ENCODE data around the gene ERF. TPM values are rescaled to one million over a fixed set of nuclear protein-coding genes. Genes with fewer than 3 reads are reported as not detected.

ERF gene
- total and polyA plus RNA-seq, 4 donors = 19.7 to 99.5 (median 59.5) TPM

- Histone ChIP-seq H3K9me3 (ENCODE audit: control insufficient read depth, low read length) (no peaks in the 10 kb centered on the region), H3K4me3 (ENCODE audit: low read length in 2 of 2) (no peak overlapping the region), H3K27ac (ENCODE audit: low read depth in 1 of 2, low read length in 2 of 2) (no peak overlapping the region), H3K27me3 (ENCODE audit: control insufficient read depth in 1 of 2, insufficient read depth in 2 of 2, low read length in 1 of 2) (no peaks in the 10 kb centered on the region), H3K4me1 (ENCODE audit: control insufficient read depth in 1 of 2, insufficient read depth in 2 of 2, low read length in 2 of 2) (peaks cover 0 to 1% of the 10 kb centered on the region in 2 donors), H3K36me3 (ENCODE audit: control insufficient read depth in 1 of 2, insufficient read depth in 2 of 2, low read length in 1 of 2) (peaks cover 0 to 7% of the 10 kb centered on the region in 2 donors)
- ATAC-seq (ENCODE audit: low FRiP score) = no peak
- peak; percentile 47 to 68 for DNase-seq
- intact Hi-C loops (cut with DNase I) = no loop called here
- 91% methylated on average over 43 of the region's 43 CpGs for WGBS, 2 donors
Observed at GRCh38 chr19:42273407-42274064, 18.6 kb upstream of the ERF start.

GRCh38 chr19:42272989-42273406 lies 18.1 kb upstream of the ERF start:
- Histone ChIP-seq H3K4me1 (ENCODE audit: control insufficient read depth in 1 of 2, insufficient read depth in 2 of 2, low read length in 2 of 2) (peaks cover 0 to 1% of the 10 kb centered on the region in 2 donors), H3K36me3 (ENCODE audit: control insufficient read depth in 1 of 2, insufficient read depth in 2 of 2, low read length in 1 of 2) (peaks cover 0 to 7% of the 10 kb centered on the region in 2 donors), H3K4me3 (ENCODE audit: low read length in 2 of 2) (no peak overlapping the region), H3K27me3 (ENCODE audit: control insufficient read depth in 1 of 2, insufficient read depth in 2 of 2, low read length in 1 of 2) (no peaks in the 10 kb centered on the region), H3K27ac (ENCODE audit: low read depth in 1 of 2, low read length in 2 of 2) (no peak overlapping the region), H3K9me3 (ENCODE audit: control insufficient read depth, low read length) (no peaks in the 10 kb centered on the region)
- intact Hi-C loops (cut with DNase I) = no loop called here
- no peak for ATAC-seq (ENCODE audit: low FRiP score)
- no peak for DNase-seq
- 91 to 92% methylated on average over 23 of the region's 23 CpGs for WGBS, 2 donors

DNA sequence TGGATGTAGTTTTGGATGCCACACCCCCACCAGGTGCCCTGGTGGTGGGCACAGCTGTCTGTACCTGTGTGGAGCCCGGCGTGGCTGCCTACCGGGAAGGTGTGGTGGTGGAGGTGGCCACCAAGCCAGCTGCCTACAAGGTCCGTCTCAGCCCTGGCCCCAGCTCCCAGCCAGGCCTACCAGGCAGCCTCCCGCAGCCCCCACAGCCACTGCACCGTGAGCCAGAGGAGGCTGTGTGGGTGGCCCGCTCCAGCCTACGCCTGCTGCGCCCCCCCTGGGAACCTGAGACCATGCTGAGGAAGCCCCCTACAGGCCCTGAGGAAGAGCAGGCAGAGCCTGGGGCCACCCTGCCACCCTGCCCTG lies 17.6 kb upstream of the ERF start:
- H3K27ac ChIP-seq (ENCODE audit: low read depth in 1 of 2, low read length in 2 of 2) = no peak overlapping the region
- H3K4me3 ChIP-seq (ENCODE audit: low read length in 2 of 2) = no peak overlapping the region
- 70 to 73% methylated on average over 9 of the region's 9 CpGs for whole genome bisulfite sequencing, 2 donors
- peaks cover 0 to 7% of the 10 kb centered on the region in 2 donors for H3K36me3 ChIP-seq (ENCODE audit: control insufficient read depth in 1 of 2, insufficient read depth in 2 of 2, low read length in 1 of 2)
- no peaks in the 10 kb centered on the region for H3K9me3 ChIP-seq (ENCODE audit: control insufficient read depth, low read length)
- intact Hi-C loops (cut with DNase I) = no loop called here
- ATAC-seq (ENCODE audit: low FRiP score) = no peak
- H3K4me1 ChIP-seq (ENCODE audit: control insufficient read depth in 1 of 2, insufficient read depth in 2 of 2, low read length in 2 of 2) = peaks cover 0 to 1% of the 10 kb centered on the region in 2 donors
- H3K27me3 ChIP-seq (ENCODE audit: control insufficient read depth in 1 of 2, insufficient read depth in 2 of 2, low read length in 1 of 2) = no peaks in the 10 kb centered on the region
- DNase-seq = peak in 1 of 2 donors; percentile 51

DNA sequence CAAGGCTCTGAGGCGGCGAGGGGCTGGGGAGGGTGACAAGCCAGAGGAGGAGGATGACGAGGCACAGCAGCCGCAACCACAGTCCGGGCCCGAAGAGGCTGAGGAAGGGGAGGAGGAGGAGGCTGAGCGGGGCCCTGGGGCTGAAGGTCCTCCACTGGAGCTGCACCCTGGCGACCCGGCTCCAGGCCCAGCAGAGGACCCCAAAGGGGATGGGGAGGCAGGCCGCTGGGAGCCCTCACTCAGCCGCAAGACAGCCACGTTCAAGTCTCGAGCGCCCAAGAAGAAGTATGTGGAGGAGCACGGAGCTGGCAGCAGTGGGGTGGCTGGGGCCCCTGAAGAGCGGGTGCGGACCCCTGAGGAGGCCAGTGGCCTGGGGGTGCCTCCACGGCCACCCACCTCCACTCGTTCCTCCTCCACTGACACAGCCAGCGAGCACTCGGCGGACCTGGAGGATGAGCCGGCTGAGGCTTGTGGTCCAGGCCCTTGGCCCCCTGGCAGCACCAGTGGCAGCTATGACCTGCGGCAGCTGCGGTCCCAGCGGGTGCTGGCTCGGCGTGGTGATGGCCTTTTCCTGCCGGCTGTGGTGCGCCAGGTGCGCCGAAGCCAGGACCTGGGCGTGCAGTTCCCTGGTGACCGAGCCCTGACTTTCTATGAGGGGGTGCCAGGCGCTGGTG lies 17.1 kb upstream of the ERF start:
- Histone ChIP-seq H3K36me3 (ENCODE audit: control insufficient read depth in 1 of 2, insufficient read depth in 2 of 2, low read length in 1 of 2) (peaks cover 0 to 7% of the 10 kb centered on the region in 2 donors), H3K27ac (ENCODE audit: low read depth in 1 of 2, low read length in 2 of 2) (no peak overlapping the region), H3K9me3 (ENCODE audit: control insufficient read depth, low read length) (no peaks in the 10 kb centered on the region), H3K27me3 (ENCODE audit: control insufficient read depth in 1 of 2, insufficient read depth in 2 of 2, low read length in 1 of 2) (no peaks in the 10 kb centered on the region), H3K4me3 (ENCODE audit: low read length in 2 of 2) (no peak overlapping the region), H3K4me1 (ENCODE audit: control insufficient read depth in 1 of 2, insufficient read depth in 2 of 2, low read length in 2 of 2) (peaks cover 0 to 1% of the 10 kb centered on the region in 2 donors)
- ATAC-seq (ENCODE audit: low FRiP score) = no peak
- peak in 1 of 2 donors; percentile 46 for DNase-seq
- intact Hi-C loops (cut with DNase I) = no loop called here
- WGBS, 2 donors = 87 to 88% methylated on average over 35 of the region's 35 CpGs

- Histone ChIP-seq H3K4me1 (ENCODE audit: control insufficient read depth in 1 of 2, insufficient read depth in 2 of 2, low read length in 2 of 2) (peaks cover 0 to 1% of the 10 kb centered on the region in 2 donors), H3K9me3 (ENCODE audit: control insufficient read depth, low read length) (no peaks in the 10 kb centered on the region), H3K27me3 (ENCODE audit: control insufficient read depth in 1 of 2, insufficient read depth in 2 of 2, low read length in 1 of 2) (no peaks in the 10 kb centered on the region), H3K27ac (ENCODE audit: low read depth in 1 of 2, low read length in 2 of 2) (peak overlapping the region in 1 of 2 donors; percentile 92), H3K36me3 (ENCODE audit: control insufficient read depth in 1 of 2, insufficient read depth in 2 of 2, low read length in 1 of 2) (peaks cover 0 to 7% of the 10 kb centered on the region in 2 donors), H3K4me3 (ENCODE audit: low read length in 2 of 2) (no peak overlapping the region)
- ATAC-seq (ENCODE audit: low FRiP score) (no peak), DNase-seq (no peak)
- 13 to 16% methylated on average over 3 of the region's 3 CpGs for WGBS, 2 donors
- intact Hi-C loops (cut with DNase I) = no loop called here
Observed at GRCh38 chr19:42271045-42271419, 16.1 kb upstream of the ERF start.

DNA sequence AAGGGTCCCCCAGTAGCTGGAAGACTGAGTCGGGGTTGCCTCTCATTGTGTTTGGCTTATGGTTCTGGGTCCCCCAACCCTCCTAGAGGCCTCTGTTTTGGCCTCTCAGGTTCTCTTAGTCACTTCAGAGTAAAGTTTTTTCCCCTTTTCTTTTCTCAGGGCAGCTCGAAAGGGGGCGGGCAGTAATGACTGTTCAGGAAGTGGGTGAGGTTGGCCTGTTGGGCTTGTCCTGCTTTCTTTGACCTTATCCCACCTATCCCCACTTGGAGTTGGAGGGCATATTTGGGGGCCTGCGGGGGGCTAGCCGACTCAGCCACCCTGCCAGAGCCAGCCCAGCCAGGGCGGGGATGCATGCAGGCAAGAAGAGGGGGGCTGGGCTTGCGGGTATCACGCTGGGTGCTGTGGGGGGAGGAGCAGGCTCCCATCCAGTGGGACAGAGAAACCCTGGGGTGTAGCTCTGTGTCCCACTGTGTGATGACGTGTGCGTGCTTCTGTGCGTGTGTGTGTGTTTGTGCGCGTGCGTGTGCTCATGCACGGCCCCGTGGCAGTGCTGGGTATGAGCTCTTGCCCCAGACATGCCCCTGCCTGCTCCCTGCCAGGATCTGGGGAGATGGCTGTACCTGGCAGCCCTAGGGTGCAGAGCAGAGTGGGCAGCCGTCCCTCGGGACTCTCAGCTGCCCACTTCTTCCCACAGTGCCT lies 15.6 kb upstream of the ERF start:
- H3K27ac ChIP-seq (ENCODE audit: low read depth in 1 of 2, low read length in 2 of 2) = peak overlapping the region; percentile 73 to 92
- intact Hi-C loops (cut with DNase I) = no loop called here
- ATAC-seq (ENCODE audit: low FRiP score) (no peak), DNase-seq (peak; percentile 85 to 86)
- peaks cover 0 to 1% of the 10 kb centered on the region in 2 donors for H3K4me1 ChIP-seq (ENCODE audit: control insufficient read depth in 1 of 2, insufficient read depth in 2 of 2, low read length in 2 of 2)
- no peaks in the 10 kb centered on the region for H3K27me3 ChIP-seq (ENCODE audit: control insufficient read depth in 1 of 2, insufficient read depth in 2 of 2, low read length in 1 of 2)
- peaks cover 0 to 7% of the 10 kb centered on the region in 2 donors for H3K36me3 ChIP-seq (ENCODE audit: control insufficient read depth in 1 of 2, insufficient read depth in 2 of 2, low read length in 1 of 2)
- 0% methylated on average over 18 of the region's 18 CpGs for WGBS, 2 donors
- no peaks in the 10 kb centered on the region for H3K9me3 ChIP-seq (ENCODE audit: control insufficient read depth, low read length)
- peak overlapping the region; percentile 1 to 50 for H3K4me3 ChIP-seq (ENCODE audit: low read length in 2 of 2)

- Histone ChIP-seq H3K27ac (ENCODE audit: low read depth in 1 of 2, low read length in 2 of 2) (peak overlapping the region; percentile 73 to 92), H3K36me3 (ENCODE audit: control insufficient read depth in 1 of 2, insufficient read depth in 2 of 2, low read length in 1 of 2) (peaks cover 0 to 7% of the 10 kb centered on the region in 2 donors), H3K4me1 (ENCODE audit: control insufficient read depth in 1 of 2, insufficient read depth in 2 of 2, low read length in 2 of 2) (peaks cover 0 to 1% of the 10 kb centered on the region in 2 donors), H3K9me3 (ENCODE audit: control insufficient read depth, low read length) (no peaks in the 10 kb centered on the region), H3K27me3 (ENCODE audit: control insufficient read depth in 1 of 2, insufficient read depth in 2 of 2, low read length in 1 of 2) (no peaks in the 10 kb centered on the region), H3K4me3 (ENCODE audit: low read length in 2 of 2) (peak overlapping the region; percentile 50 to 76)
- ATAC-seq (ENCODE audit: low FRiP score) = no peak
- DNase-seq = peak in 1 of 2 donors; percentile 61
- 13 to 18% methylated on average over 10 of the region's 10 CpGs for WGBS, 2 donors
- intact Hi-C loops (cut with DNase I) = loop anchor here in 1 of 2 donors (2.0 kb wide), 1 partner anchor 15 kb away; the partner anchor contains the start of gene ERF
Observed at GRCh38 chr19:42269478-42270345, 14.8 kb upstream of the ERF start.
